ENCODE measurements around the gene PIGN. TPM values are rescaled to one million over a fixed set of nuclear protein-coding genes. Genes with fewer than 3 reads are reported as not detected.

PIGN gene
- total and polyA plus RNA-seq, 2 donors (not counting 3 experiments of a cell fraction or from before 2014, with no cell fraction given), result 13.7 to 26.1 TPM

DNA sequence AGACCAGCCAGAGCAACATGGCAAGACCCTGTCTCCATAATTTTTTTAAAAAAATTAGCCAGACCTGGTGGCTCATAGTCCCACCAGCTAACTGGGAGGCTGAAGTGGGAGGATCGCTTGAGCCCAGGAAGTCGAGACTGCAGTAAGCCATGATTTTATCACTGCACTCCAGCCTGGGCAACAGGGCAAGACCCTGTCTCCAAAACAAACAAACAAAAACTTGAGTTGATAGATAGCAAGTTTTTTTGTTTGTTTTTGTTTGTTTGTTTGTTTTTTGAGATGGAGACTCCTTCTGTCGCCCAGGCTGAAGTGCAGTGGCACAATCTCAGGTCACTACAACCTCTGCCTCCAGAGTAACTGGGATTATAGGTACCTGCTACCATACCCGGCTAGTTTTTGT lies 19.0 kb upstream of the PIGN start:
- ChIA-PET POLR2A (no interaction called here), CTCF (interaction anchor here (1.6 kb wide), 1 partner anchor 43 kb away, joined by 3 read pairs; no protein-coding TSS in a partner anchor)
- no peak for DNase-seq (ENCODE audit: low read depth, low spot score)
- H3K4me3 ChIP-seq (replicated peaks in 1 of 3; ENCODE audit: insufficient read depth in 1 of 3, low read depth in 1 of 3, low read length in 3 of 3), result no peak overlapping the region
- H3K27me3 ChIP-seq (ENCODE audit: control insufficient read depth in 2 of 2, insufficient read depth in 2 of 2, low read length in 2 of 2), result no peaks in the 10 kb centered on the region
- FAIRE-seq, result no peak
- H3K36me3 ChIP-seq (ENCODE audit: control insufficient read depth in 2 of 2, extremely low read depth in 1 of 2, insufficient read depth in 2 of 2, low read length in 2 of 2), result no peaks in the 10 kb centered on the region
- peaks cover 59% of the 10 kb centered on the region for H3K79me2 ChIP-seq (ENCODE audit: control insufficient read depth, insufficient read depth, low read length)
- TF ChIP-seq FOS (IDR thresholded peaks at IDR 0.05; ENCODE audit: borderline replicate concordance, insufficient read depth, low read length), result no peak
- TF ChIP-seq, protein P1, sequence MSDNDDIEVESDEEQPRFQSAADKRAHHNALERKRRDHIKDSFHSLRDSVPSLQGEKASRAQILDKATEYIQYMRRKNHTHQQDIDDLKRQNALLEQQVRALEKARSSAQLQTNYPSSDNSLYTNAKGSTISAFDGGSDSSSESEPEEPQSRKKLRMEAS (IDR thresholded peaks at IDR 0.05; ENCODE audit: insufficient read depth, insufficient read length), result no peak
- no peak overlapping the region for H2AFZ ChIP-seq (ENCODE audit: low read depth, low read length)
- no peak overlapping the region for H3K9ac ChIP-seq (replicated peaks; ENCODE audit: extremely low read depth, insufficient read depth, low read length)
- no peaks in the 10 kb centered on the region for H3K4me1 ChIP-seq (ENCODE audit: control insufficient read depth, extremely low read depth, insufficient read depth, low read length)
- peaks cover 3% of the 10 kb centered on the region for H3K9me1 ChIP-seq (replicated peaks; ENCODE audit: control insufficient read depth, extremely low read depth, insufficient read depth, low read length)
- no peaks in the 10 kb centered on the region for H3K9me3 ChIP-seq (replicated peaks; ENCODE audit: control insufficient read depth, insufficient read depth, low read length)
- intact Hi-C loops (cut with micrococcal nuclease) (no loop called here), dilution Hi-C loops (cut with MboI; ENCODE audit: extremely low pct_ligation_motif_present, low sequenced_read_pairs) (no loop called here)
- peaks cover 2% of the 10 kb centered on the region for H4K20me1 ChIP-seq (replicated peaks; ENCODE audit: control insufficient read depth, extremely low read depth, insufficient read depth, low read length)
- H3K4me2 ChIP-seq (ENCODE audit: insufficient read depth, low read length), result no peak overlapping the region
- no TSS peak for BruUV-seq (replicated peaks)
- H3K27ac ChIP-seq (ENCODE audit: insufficient read depth, low read depth, low read length), result no peak overlapping the region

DNA sequence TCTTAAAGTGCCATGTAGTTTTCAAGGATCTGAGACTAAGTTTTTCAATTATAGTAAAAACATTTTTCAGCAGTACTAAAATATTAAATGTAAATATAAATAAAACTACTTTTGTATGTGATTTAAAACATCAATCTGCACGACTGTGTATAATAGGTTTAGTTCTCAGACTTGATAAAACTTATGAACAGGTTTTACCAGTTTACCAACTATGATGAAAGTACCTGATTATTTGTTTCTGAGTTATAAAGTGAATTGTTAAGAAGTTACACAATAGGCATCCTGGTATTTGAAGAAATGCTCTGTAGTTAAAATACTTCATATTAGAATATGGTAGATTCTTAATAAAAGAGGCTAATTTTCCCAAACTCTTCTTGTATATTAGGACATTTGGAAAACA lies 15.0 kb upstream of the PIGN start:
- no peak for FAIRE-seq
- intact Hi-C loops (cut with micrococcal nuclease), result no loop called here
- peaks cover 4% of the 10 kb centered on the region for H3K4me1 ChIP-seq (ENCODE audit: control insufficient read depth, extremely low read depth, insufficient read depth, low read length)
- no peak overlapping the region for H3K9ac ChIP-seq (replicated peaks; ENCODE audit: extremely low read depth, insufficient read depth, low read length)
- H4K20me1 ChIP-seq (replicated peaks; ENCODE audit: control insufficient read depth, extremely low read depth, insufficient read depth, low read length), result peaks cover 2% of the 10 kb centered on the region
- CTCF ChIA-PET, result no interaction called here
- BruUV-seq (replicated peaks), result no TSS peak
- H3K4me2 ChIP-seq (ENCODE audit: insufficient read depth, low read length), result no peak overlapping the region
- no peak for DNase-seq (ENCODE audit: low read depth, low spot score)
- peaks cover 57% of the 10 kb centered on the region for H3K79me2 ChIP-seq (ENCODE audit: control insufficient read depth, insufficient read depth, low read length)
- H2AFZ ChIP-seq (ENCODE audit: low read depth, low read length), result no peak overlapping the region
- no peak overlapping the region for H3K4me3 ChIP-seq (replicated peaks in 1 of 3; ENCODE audit: insufficient read depth in 1 of 3, low read depth in 1 of 3, low read length in 3 of 3)
- no peaks in the 10 kb centered on the region for H3K36me3 ChIP-seq (ENCODE audit: control insufficient read depth in 2 of 2, extremely low read depth in 1 of 2, insufficient read depth in 2 of 2, low read length in 2 of 2)
- TF ChIP-seq JUN (IDR thresholded peaks at IDR 0.05; ENCODE audit: borderline replicate concordance, insufficient read depth, insufficient read length, low read depth) (no peak), MYC (IDR thresholded peaks at IDR 0.05; ENCODE audit: low read depth, low read length) (no peak), GATA2 (IDR thresholded peaks at IDR 0.05; ENCODE audit: insufficient read depth, insufficient read length, low read depth, low read length) (no peak)
- TF ChIP-seq, protein P1 (IDR thresholded peaks at IDR 0.05; ENCODE audit: insufficient read depth, insufficient read length), result no peak
- no peak overlapping the region for H3K27ac ChIP-seq (ENCODE audit: insufficient read depth, low read depth, low read length)
- H3K27me3 ChIP-seq (ENCODE audit: control insufficient read depth in 2 of 2, insufficient read depth in 2 of 2, low read length in 2 of 2), result no peaks in the 10 kb centered on the region
- dilution Hi-C loops (cut with MboI; ENCODE audit: extremely low pct_ligation_motif_present, low sequenced_read_pairs), result no loop called here
- POLR2A ChIA-PET, result no interaction called here
- no peaks in the 10 kb centered on the region for H3K9me1 ChIP-seq (replicated peaks; ENCODE audit: control insufficient read depth, extremely low read depth, insufficient read depth, low read length)
- no peaks in the 10 kb centered on the region for H3K9me3 ChIP-seq (replicated peaks; ENCODE audit: control insufficient read depth, insufficient read depth, low read length)

Data from endothelial cell of umbilical vein (primary cell).